ENCODE results near the gene CACNA1C.

CACNA1C gene

GRCh38 chr12:2563709-2564108 lies 510.9 kb downstream of the CACNA1C start:
- H3K36me3 ChIP-seq (ENCODE audit: insufficient read depth, low read length), result no peaks in the 10 kb centered on the region
- H3K4me3 ChIP-seq (ENCODE audit: low read length), result no peak overlapping the region
- H3K9ac ChIP-seq (ENCODE audit: low read depth, low read length), result no peak overlapping the region
- no peaks in the 10 kb centered on the region for H3K4me1 ChIP-seq (ENCODE audit: control insufficient read depth, insufficient read depth, low read length)
- H3K9me3 ChIP-seq (replicated peaks; ENCODE audit: low read length), result no peaks in the 10 kb centered on the region
- H3K27me3 ChIP-seq (ENCODE audit: control insufficient read depth, insufficient read depth, low read length), result peaks cover 29% of the 10 kb centered on the region
- no peak overlapping the region for H3K4me2 ChIP-seq (ENCODE audit: low read length)

GRCh38 chr12:2566161-2566560 lies 513.4 kb downstream of the CACNA1C start:
- Histone ChIP-seq H3K4me1 (ENCODE audit: control insufficient read depth, insufficient read depth, low read length) (no peaks in the 10 kb centered on the region), H3K9ac (ENCODE audit: low read depth, low read length) (no peak overlapping the region), H3K9me3 (replicated peaks; ENCODE audit: low read length) (no peaks in the 10 kb centered on the region), H3K4me3 (ENCODE audit: low read length) (no peak overlapping the region), H3K27me3 (ENCODE audit: control insufficient read depth, insufficient read depth, low read length) (peaks cover 41% of the 10 kb centered on the region), H3K36me3 (ENCODE audit: insufficient read depth, low read length) (no peaks in the 10 kb centered on the region), H3K4me2 (ENCODE audit: low read length) (no peak overlapping the region)

GRCh38 chr12:2567711-2568110 lies 514.9 kb downstream of the CACNA1C start:
- H3K36me3 ChIP-seq (ENCODE audit: insufficient read depth, low read length), result no peaks in the 10 kb centered on the region
- H3K9me3 ChIP-seq (replicated peaks; ENCODE audit: low read length), result no peaks in the 10 kb centered on the region
- no peak overlapping the region for H3K4me2 ChIP-seq (ENCODE audit: low read length)
- H3K4me1 ChIP-seq (ENCODE audit: control insufficient read depth, insufficient read depth, low read length), result no peaks in the 10 kb centered on the region
- no peak overlapping the region for H3K4me3 ChIP-seq (ENCODE audit: low read length)
- no peak overlapping the region for H3K9ac ChIP-seq (ENCODE audit: low read depth, low read length)
- peaks cover 39% of the 10 kb centered on the region for H3K27me3 ChIP-seq (ENCODE audit: control insufficient read depth, insufficient read depth, low read length)

GRCh38 chr12:2570562-2570961 lies 517.8 kb downstream of the CACNA1C start:
- Histone ChIP-seq H3K36me3 (ENCODE audit: insufficient read depth, low read length) (no peaks in the 10 kb centered on the region), H3K9me3 (replicated peaks; ENCODE audit: low read length) (no peaks in the 10 kb centered on the region), H3K4me3 (ENCODE audit: low read length) (no peak overlapping the region), H3K9ac (ENCODE audit: low read depth, low read length) (no peak overlapping the region), H3K27me3 (ENCODE audit: control insufficient read depth, insufficient read depth, low read length) (peaks cover 52% of the 10 kb centered on the region), H3K4me2 (ENCODE audit: low read length) (no peak overlapping the region), H3K4me1 (ENCODE audit: control insufficient read depth, insufficient read depth, low read length) (no peaks in the 10 kb centered on the region)

GRCh38 chr12:2574355-2574935 lies 521.7 kb downstream of the CACNA1C start:
- Histone ChIP-seq H3K9ac (ENCODE audit: low read depth, low read length) (no peak overlapping the region), H3K4me1 (ENCODE audit: control insufficient read depth, insufficient read depth, low read length) (no peaks in the 10 kb centered on the region), H3K9me3 (replicated peaks; ENCODE audit: low read length) (no peaks in the 10 kb centered on the region), H3K4me3 (ENCODE audit: low read length) (no peak overlapping the region), H3K27me3 (ENCODE audit: control insufficient read depth, insufficient read depth, low read length) (peaks cover 62% of the 10 kb centered on the region), H3K36me3 (ENCODE audit: insufficient read depth, low read length) (no peaks in the 10 kb centered on the region), H3K4me2 (ENCODE audit: low read length) (no peak overlapping the region)

- H3K4me2 ChIP-seq (ENCODE audit: low read length), result no peak overlapping the region
- no peak overlapping the region for H3K4me3 ChIP-seq (ENCODE audit: low read length)
- no peaks in the 10 kb centered on the region for H3K4me1 ChIP-seq (ENCODE audit: control insufficient read depth, insufficient read depth, low read length)
- peaks cover 59% of the 10 kb centered on the region for H3K27me3 ChIP-seq (ENCODE audit: control insufficient read depth, insufficient read depth, low read length)
- no peak overlapping the region for H3K9ac ChIP-seq (ENCODE audit: low read depth, low read length)
- H3K36me3 ChIP-seq (ENCODE audit: insufficient read depth, low read length), result no peaks in the 10 kb centered on the region
- no peaks in the 10 kb centered on the region for H3K9me3 ChIP-seq (replicated peaks; ENCODE audit: low read length)
These were observed 522.5 kb downstream of the CACNA1C start for GRCh38 chr12:2575245-2575644.

- Histone ChIP-seq H3K27me3 (ENCODE audit: control insufficient read depth, insufficient read depth, low read length) (peaks cover 68% of the 10 kb centered on the region), H3K9me3 (replicated peaks; ENCODE audit: low read length) (no peaks in the 10 kb centered on the region), H3K4me1 (ENCODE audit: control insufficient read depth, insufficient read depth, low read length) (peaks cover 4% of the 10 kb centered on the region), H3K36me3 (ENCODE audit: insufficient read depth, low read length) (no peaks in the 10 kb centered on the region), H3K4me2 (ENCODE audit: low read length) (no peak overlapping the region), H3K4me3 (ENCODE audit: low read length) (no peak overlapping the region), H3K9ac (ENCODE audit: low read depth, low read length) (no peak overlapping the region)
These were observed 525.4 kb downstream of the CACNA1C start for GRCh38 chr12:2578211-2578610.

GRCh38 chr12:2578772-2579171 lies 526.0 kb downstream of the CACNA1C start:
- H3K9me3 ChIP-seq (replicated peaks; ENCODE audit: low read length), result no peaks in the 10 kb centered on the region

GRCh38 chr12:2580821-2581220 lies 528.0 kb downstream of the CACNA1C start:
- Histone ChIP-seq H3K36me3 (ENCODE audit: insufficient read depth, low read length) (no peaks in the 10 kb centered on the region), H3K27me3 (ENCODE audit: control insufficient read depth, insufficient read depth, low read length) (peaks cover 74% of the 10 kb centered on the region), H3K4me2 (ENCODE audit: low read length) (no peak overlapping the region), H3K4me1 (ENCODE audit: control insufficient read depth, insufficient read depth, low read length) (peaks cover 4% of the 10 kb centered on the region), H3K4me3 (ENCODE audit: low read length) (no peak overlapping the region), H3K9ac (ENCODE audit: low read depth, low read length) (no peak overlapping the region), H3K9me3 (replicated peaks; ENCODE audit: low read length) (no peaks in the 10 kb centered on the region)

More at GRCh38 chr12:2578772-2579171, 526.0 kb downstream of the CACNA1C start:
- no peaks in the 10 kb centered on the region for H3K36me3 ChIP-seq (ENCODE audit: insufficient read depth, low read length)
- no peak overlapping the region for H3K4me3 ChIP-seq (ENCODE audit: low read length)
- H3K9ac ChIP-seq (ENCODE audit: low read depth, low read length), result no peak overlapping the region
- no peak overlapping the region for H3K4me2 ChIP-seq (ENCODE audit: low read length)
- peaks cover 69% of the 10 kb centered on the region for H3K27me3 ChIP-seq (ENCODE audit: control insufficient read depth, insufficient read depth, low read length)
- peaks cover 4% of the 10 kb centered on the region for H3K4me1 ChIP-seq (ENCODE audit: control insufficient read depth, insufficient read depth, low read length)

GRCh38 chr12:2581293-2582045 lies 528.7 kb downstream of the CACNA1C start:
- Histone ChIP-seq H3K9ac (ENCODE audit: low read depth, low read length) (no peak overlapping the region), H3K4me1 (ENCODE audit: control insufficient read depth, insufficient read depth, low read length) (peaks cover 4% of the 10 kb centered on the region), H3K27me3 (ENCODE audit: control insufficient read depth, insufficient read depth, low read length) (peaks cover 73% of the 10 kb centered on the region), H3K36me3 (ENCODE audit: insufficient read depth, low read length) (no peaks in the 10 kb centered on the region), H3K4me2 (ENCODE audit: low read length) (no peak overlapping the region), H3K9me3 (replicated peaks; ENCODE audit: low read length) (no peaks in the 10 kb centered on the region), H3K4me3 (ENCODE audit: low read length) (no peak overlapping the region)

GRCh38 chr12:2582631-2583030 lies 529.8 kb downstream of the CACNA1C start:
- H3K9me3 ChIP-seq (replicated peaks; ENCODE audit: low read length), result no peaks in the 10 kb centered on the region
- no peak overlapping the region for H3K9ac ChIP-seq (ENCODE audit: low read depth, low read length)
- no peak overlapping the region for H3K4me3 ChIP-seq (ENCODE audit: low read length)
- peak overlapping the region; percentile 68 for H3K4me2 ChIP-seq (ENCODE audit: low read length)
- H3K4me1 ChIP-seq (ENCODE audit: control insufficient read depth, insufficient read depth, low read length), result peaks cover 4% of the 10 kb centered on the region
- peaks cover 66% of the 10 kb centered on the region for H3K27me3 ChIP-seq (ENCODE audit: control insufficient read depth, insufficient read depth, low read length)
- H3K36me3 ChIP-seq (ENCODE audit: insufficient read depth, low read length), result no peaks in the 10 kb centered on the region

GRCh38 chr12:2583091-2583497 lies 530.3 kb downstream of the CACNA1C start:
- peaks cover 4% of the 10 kb centered on the region for H3K4me1 ChIP-seq (ENCODE audit: control insufficient read depth, insufficient read depth, low read length)
- H3K4me3 ChIP-seq (ENCODE audit: low read length), result no peak overlapping the region
- H3K9me3 ChIP-seq (replicated peaks; ENCODE audit: low read length), result no peaks in the 10 kb centered on the region
- H3K4me2 ChIP-seq (ENCODE audit: low read length), result peak overlapping the region; percentile 68
- H3K27me3 ChIP-seq (ENCODE audit: control insufficient read depth, insufficient read depth, low read length), result peaks cover 69% of the 10 kb centered on the region
- no peaks in the 10 kb centered on the region for H3K36me3 ChIP-seq (ENCODE audit: insufficient read depth, low read length)
- no peak overlapping the region for H3K9ac ChIP-seq (ENCODE audit: low read depth, low read length)

All from skeletal muscle satellite cell (primary cell).